ENCODE measurements around the gene BSPRY. TPM values are rescaled to one million over a fixed set of nuclear protein-coding genes. Genes with fewer than 3 reads are reported as not detected.

BSPRY gene
- total RNA-seq, 1 donor from 2014 or later: 19.7 TPM

- Mint-ChIP-seq H3K27ac (no peak overlapping the region), H3K9me3 (ENCODE audit: low read depth) (no peaks in the 10 kb centered on the region), H3K4me3 (ENCODE audit: low read depth) (no peak overlapping the region), H3K4me1 (ENCODE audit: low read depth) (peaks cover 7% of the 10 kb centered on the region), H3K27me3 (no peaks in the 10 kb centered on the region), H3K36me3 (ENCODE audit: insufficient read depth) (no peaks in the 10 kb centered on the region)
- no peak for TF ChIP-seq CTCF (IDR thresholded peaks at IDR 0.05; ENCODE audit: unreplicated experiment)
- no peak for DNase-seq (ENCODE audit: low spot score, unreplicated experiment)
Measured at GRCh38 chr9:113307396-113307975, 41.9 kb upstream of the BSPRY start.

GRCh38 chr9:113309204-113309813 lies 40.0 kb upstream of the BSPRY start:
- Mint-ChIP-seq H3K36me3 (ENCODE audit: insufficient read depth) (no peaks in the 10 kb centered on the region), H3K4me1 (ENCODE audit: low read depth) (peaks cover 2% of the 10 kb centered on the region), H3K9me3 (ENCODE audit: low read depth) (no peaks in the 10 kb centered on the region), H3K27ac (no peak overlapping the region), H3K27me3 (no peaks in the 10 kb centered on the region), H3K4me3 (ENCODE audit: low read depth) (no peak overlapping the region)
- DNase-seq (ENCODE audit: low spot score, unreplicated experiment): no peak
- peak; percentile 80 for TF ChIP-seq CTCF (IDR thresholded peaks at IDR 0.05; ENCODE audit: unreplicated experiment)

- no peak overlapping the region for H3K4me3 Mint-ChIP-seq (ENCODE audit: low read depth)
- no peaks in the 10 kb centered on the region for H3K9me3 Mint-ChIP-seq (ENCODE audit: low read depth)
- no peak for DNase-seq (ENCODE audit: low spot score, unreplicated experiment)
- no peak for TF ChIP-seq CTCF (IDR thresholded peaks at IDR 0.05; ENCODE audit: unreplicated experiment)
- H3K36me3 Mint-ChIP-seq (ENCODE audit: insufficient read depth): no peaks in the 10 kb centered on the region
- H3K4me1 Mint-ChIP-seq (ENCODE audit: low read depth): peaks cover 2% of the 10 kb centered on the region
- H3K27me3 Mint-ChIP-seq: no peaks in the 10 kb centered on the region
- no peak overlapping the region for H3K27ac Mint-ChIP-seq
Measured at GRCh38 chr9:113310538-113310937, 38.8 kb upstream of the BSPRY start.

GRCh38 chr9:113311961-113312360 lies 37.4 kb upstream of the BSPRY start:
- H3K27me3 Mint-ChIP-seq: no peaks in the 10 kb centered on the region
- no peaks in the 10 kb centered on the region for H3K36me3 Mint-ChIP-seq (ENCODE audit: insufficient read depth)
- no peaks in the 10 kb centered on the region for H3K9me3 Mint-ChIP-seq (ENCODE audit: low read depth)
- DNase-seq (ENCODE audit: low spot score, unreplicated experiment): no peak
- H3K27ac Mint-ChIP-seq: no peak overlapping the region
- H3K4me3 Mint-ChIP-seq (ENCODE audit: low read depth): no peak overlapping the region
- TF ChIP-seq CTCF (IDR thresholded peaks at IDR 0.05; ENCODE audit: unreplicated experiment): no peak
- peaks cover 2% of the 10 kb centered on the region for H3K4me1 Mint-ChIP-seq (ENCODE audit: low read depth)

GRCh38 chr9:113313261-113313660 lies 36.1 kb upstream of the BSPRY start:
- no peak for DNase-seq (ENCODE audit: low spot score, unreplicated experiment)
- Mint-ChIP-seq H3K4me3 (ENCODE audit: low read depth) (no peak overlapping the region), H3K36me3 (ENCODE audit: insufficient read depth) (no peaks in the 10 kb centered on the region), H3K27me3 (no peaks in the 10 kb centered on the region), H3K4me1 (ENCODE audit: low read depth) (peaks cover 2% of the 10 kb centered on the region), H3K27ac (no peak overlapping the region), H3K9me3 (ENCODE audit: low read depth) (no peaks in the 10 kb centered on the region)
- no peak for TF ChIP-seq CTCF (IDR thresholded peaks at IDR 0.05; ENCODE audit: unreplicated experiment)
